ENCODE results near the gene AICDA. TPM values are rescaled to one million over a fixed set of nuclear protein-coding genes. Genes with fewer than 3 reads are reported as not detected.

AICDA gene
- not detected for total RNA-seq

DNA sequence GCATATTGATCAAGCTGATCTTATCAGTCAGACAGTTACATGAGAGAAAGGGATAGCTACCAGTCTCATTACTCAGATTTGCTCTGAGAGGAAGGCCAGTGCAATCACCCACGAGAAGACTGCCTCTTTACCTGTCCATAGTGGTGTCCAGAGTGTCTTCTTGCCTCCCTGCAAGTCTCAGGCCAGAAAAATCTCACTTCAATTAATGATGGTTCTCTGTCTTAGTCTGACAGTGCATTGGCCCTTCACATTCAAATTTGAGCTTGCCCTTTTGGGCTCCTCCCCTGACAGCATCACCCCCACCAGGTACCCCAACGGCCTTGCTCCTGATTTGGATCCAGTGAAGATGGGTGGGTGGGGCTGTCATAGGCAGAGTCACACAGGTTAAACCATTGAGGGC, at the start of gene AICDA:
AICDA (minus strand) TSS at position 231 of the 400 bp plus-strand sequence; CDS start at position 139, 92 bp downstream.
- Histone ChIP-seq H3K4me3 (no peak within 1 kb of the TSS), H3K36me3 (no peaks in the 10 kb centered on the region), H3K27ac (no peak within 1 kb of the TSS), H3K4me1 (no peaks in the 10 kb centered on the region), H3K27me3 (no peaks in the 10 kb centered on the region), H3K9me3 (no peaks in the 10 kb centered on the region)
- TF ChIP-seq EP300 (IDR thresholded peaks at IDR 0.05) (no peak), POLR2A (IDR thresholded peaks at IDR 0.05) (no peak), POLR2AphosphoS5 (IDR thresholded peaks at IDR 0.05) (no peak)
- TF ChIP-seq, protein P1, sequence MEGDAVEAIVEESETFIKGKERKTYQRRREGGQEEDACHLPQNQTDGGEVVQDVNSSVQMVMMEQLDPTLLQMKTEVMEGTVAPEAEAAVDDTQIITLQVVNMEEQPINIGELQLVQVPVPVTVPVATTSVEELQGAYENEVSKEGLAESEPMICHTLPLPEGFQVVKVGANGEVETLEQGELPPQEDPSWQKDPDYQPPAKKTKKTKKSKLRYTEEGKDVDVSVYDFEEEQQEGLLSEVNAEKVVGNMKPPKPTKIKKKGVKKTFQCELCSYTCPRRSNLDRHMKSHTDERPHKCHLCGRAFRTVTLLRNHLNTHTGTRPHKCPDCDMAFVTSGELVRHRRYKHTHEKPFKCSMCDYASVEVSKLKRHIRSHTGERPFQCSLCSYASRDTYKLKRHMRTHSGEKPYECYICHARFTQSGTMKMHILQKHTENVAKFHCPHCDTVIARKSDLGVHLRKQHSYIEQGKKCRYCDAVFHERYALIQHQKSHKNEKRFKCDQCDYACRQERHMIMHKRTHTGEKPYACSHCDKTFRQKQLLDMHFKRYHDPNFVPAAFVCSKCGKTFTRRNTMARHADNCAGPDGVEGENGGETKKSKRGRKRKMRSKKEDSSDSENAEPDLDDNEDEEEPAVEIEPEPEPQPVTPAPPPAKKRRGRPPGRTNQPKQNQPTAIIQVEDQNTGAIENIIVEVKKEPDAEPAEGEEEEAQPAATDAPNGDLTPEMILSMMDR (IDR thresholded peaks at IDR 0.05) = no peak
- WGBS, 2 donors (ENCODE audit: low coverage in 1 of 2) = 63 to 100% methylated on average over 1 of the region's 2 CpGs
- ATAC-seq = no peak

DNA sequence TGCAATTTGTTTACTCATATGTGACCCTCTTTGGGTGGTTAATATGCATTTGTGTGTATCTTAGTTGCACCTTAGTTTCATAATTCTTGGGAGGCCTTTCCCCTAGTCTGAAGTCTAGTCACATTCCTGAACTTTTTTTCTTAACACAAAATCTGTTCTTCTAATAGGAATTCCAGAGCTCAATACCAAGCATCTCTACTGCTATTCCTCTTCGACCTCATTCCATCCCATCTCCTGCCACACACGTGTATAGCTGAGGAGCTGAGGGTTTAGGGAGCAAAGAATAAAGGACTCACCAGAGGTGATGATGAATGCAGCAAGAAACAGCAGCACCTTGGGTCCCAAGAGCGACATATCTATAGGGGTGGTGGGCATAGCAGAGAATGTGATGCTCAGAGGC, 49.1 kb upstream of the AICDA start:
- H3K36me3 ChIP-seq = no peaks in the 10 kb centered on the region
- H3K27ac ChIP-seq = peak overlapping the region in 3 of 4 donors; percentile 22 to 73 (median 50)
- WGBS, 2 donors (ENCODE audit: low coverage in 1 of 2) = 31 to 100% methylated on average over 1 to 2 of the region's 3 CpGs
- H3K9me3 ChIP-seq = no peaks in the 10 kb centered on the region
- TF ChIP-seq POLR2A (IDR thresholded peaks at IDR 0.05) (no peak), EP300 (IDR thresholded peaks at IDR 0.05) (no peak), POLR2AphosphoS5 (IDR thresholded peaks at IDR 0.05) (no peak)
- TF ChIP-seq, protein P1 (IDR thresholded peaks at IDR 0.05) = no peak
- no peaks in the 10 kb centered on the region for H3K27me3 ChIP-seq
- no peak for ATAC-seq
- H3K4me3 ChIP-seq = peak overlapping the region in 1 of 2 donors; percentile 33
- H3K4me1 ChIP-seq = no peaks in the 10 kb centered on the region

DNA sequence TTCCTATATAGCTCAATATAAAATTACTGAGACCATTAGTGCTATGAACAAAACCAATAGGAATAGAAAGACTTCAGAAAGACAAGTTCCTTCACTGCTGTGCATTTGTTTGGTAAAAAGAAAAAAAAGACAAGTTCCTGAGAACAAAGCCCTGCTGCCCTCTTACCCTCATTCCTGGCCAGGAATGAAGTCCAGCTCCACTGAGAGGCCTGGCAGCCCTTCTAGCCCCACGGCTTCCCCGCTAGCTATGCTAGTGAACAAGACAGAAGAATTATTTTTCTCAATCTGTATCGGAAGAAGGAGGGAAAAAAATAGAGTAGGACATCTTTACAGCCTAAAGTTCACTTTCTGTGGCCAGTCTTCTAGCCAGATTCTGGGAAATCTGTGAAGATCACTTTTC, 48.4 kb upstream of the AICDA start:
- Histone ChIP-seq H3K27me3 (no peaks in the 10 kb centered on the region), H3K4me1 (no peaks in the 10 kb centered on the region), H3K36me3 (no peaks in the 10 kb centered on the region), H3K27ac (peak overlapping the region in 1 of 4 donors; percentile 2), H3K4me3 (peak overlapping the region in 1 of 2 donors; percentile 33), H3K9me3 (no peaks in the 10 kb centered on the region)
- no peak for TF ChIP-seq POLR2A (IDR thresholded peaks at IDR 0.05)
- TF ChIP-seq, protein P1 (IDR thresholded peaks at IDR 0.05) = no peak
- no peak for TF ChIP-seq POLR2AphosphoS5 (IDR thresholded peaks at IDR 0.05)
- no peak for TF ChIP-seq EP300 (IDR thresholded peaks at IDR 0.05)
- ATAC-seq = no peak
- WGBS, 2 donors (ENCODE audit: low coverage in 1 of 2) = 67% methylated on average over 3 of the region's 3 CpGs; no CpG with 5 or more reads in 1 of the 2 donors

DNA sequence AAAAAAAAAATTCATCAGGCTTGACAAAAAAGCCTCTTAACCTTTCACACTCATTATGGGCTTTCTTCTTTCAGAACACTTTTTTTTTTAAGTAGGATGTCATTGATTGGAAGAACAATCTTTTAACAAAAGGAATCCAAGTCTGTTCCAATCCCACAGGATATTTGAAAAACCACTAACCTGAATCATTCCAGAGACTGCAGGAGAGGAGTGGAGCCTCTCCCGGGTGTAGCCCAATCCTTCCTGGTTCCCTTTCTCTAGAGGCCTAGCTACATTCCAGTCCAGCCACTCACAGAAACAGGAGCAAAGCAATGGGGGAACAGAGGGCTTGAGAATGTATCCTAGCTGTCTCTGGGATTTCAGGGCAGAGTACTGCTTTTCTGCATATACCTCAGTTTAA, 45.7 kb upstream of the AICDA start:
- no peak overlapping the region for H3K4me3 ChIP-seq
- 33% methylated on average over 1 of the region's 1 CpG; no CpG with 5 or more reads in 1 of the 2 donors for WGBS, 2 donors (ENCODE audit: low coverage in 1 of 2)
- no peak overlapping the region for H3K27ac ChIP-seq
- no peaks in the 10 kb centered on the region for H3K9me3 ChIP-seq
- no peaks in the 10 kb centered on the region for H3K27me3 ChIP-seq
- ATAC-seq = no peak
- H3K36me3 ChIP-seq = no peaks in the 10 kb centered on the region
- no peaks in the 10 kb centered on the region for H3K4me1 ChIP-seq
- TF ChIP-seq, protein P1 (IDR thresholded peaks at IDR 0.05) = no peak
- no peak for TF ChIP-seq POLR2A (IDR thresholded peaks at IDR 0.05)
- TF ChIP-seq POLR2AphosphoS5 (IDR thresholded peaks at IDR 0.05) = no peak
- no peak for TF ChIP-seq EP300 (IDR thresholded peaks at IDR 0.05)

DNA sequence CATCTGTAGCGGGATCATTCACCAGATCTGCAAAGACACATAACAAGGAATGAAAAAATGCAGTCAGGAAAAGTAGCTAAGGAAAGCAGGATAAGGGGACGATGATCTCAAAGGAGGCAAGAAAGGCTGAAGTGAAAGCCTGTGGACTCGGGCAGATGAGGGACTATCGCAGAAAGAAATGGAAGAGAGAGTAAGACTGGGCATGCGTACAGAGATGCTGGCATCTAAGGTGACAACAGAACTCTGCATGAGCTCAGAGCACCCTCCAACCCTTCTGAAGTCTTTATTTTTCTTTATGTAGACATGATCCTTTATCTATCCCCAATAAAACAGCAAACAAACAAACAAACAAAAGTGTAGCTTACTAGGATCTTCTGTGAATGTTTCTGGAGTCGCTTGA, 42.8 kb upstream of the AICDA start:
- Histone ChIP-seq H3K27ac (no peak overlapping the region), H3K9me3 (no peaks in the 10 kb centered on the region), H3K36me3 (no peaks in the 10 kb centered on the region), H3K27me3 (peaks cover 4% of the 10 kb centered on the region), H3K4me3 (no peak overlapping the region), H3K4me1 (no peaks in the 10 kb centered on the region)
- no peak for TF ChIP-seq POLR2A (IDR thresholded peaks at IDR 0.05)
- TF ChIP-seq, protein P1 (IDR thresholded peaks at IDR 0.05) = no peak
- TF ChIP-seq EP300 (IDR thresholded peaks at IDR 0.05) = no peak
- TF ChIP-seq POLR2AphosphoS5 (IDR thresholded peaks at IDR 0.05) = no peak
- ATAC-seq = no peak
- WGBS, 2 donors (ENCODE audit: low coverage in 1 of 2) = 61 to 85% methylated on average over 4 to 6 of the region's 6 CpGs

Measured in gastroesophageal sphincter (tissue), 4 donors.